Sigmoid colon (tissue), 7 donors: ENCODE data around the gene ZFAND3. TPM values are rescaled to one million over a fixed set of nuclear protein-coding genes. Genes with fewer than 3 reads are reported as not detected.

Experiments
- DNase-seq: peaks from one replicate; pipeline ENCODE4 v3.0.0-alpha.2; 2019
- H3K27ac ChIP-seq, 4 donors: fragments of 200-600 bp; sonication (generic); one replicate each; pipeline ENCODE4 v1.5.1; 2016 to 2019; ENCODE audit warnings: mild to moderate bottlenecking in 1 of 4
- H3K27me3 ChIP-seq, 3 donors: fragments of 200-600 bp; sonication (generic); one replicate each; pipeline ENCODE4 v1.5.1; 2019; ENCODE audit warnings: mild to moderate bottlenecking in 1 of 3
- H3K36me3 ChIP-seq, 4 donors: fragments of 200-600 bp; sonication (generic); one replicate each; pipeline ENCODE4 v1.5.1; 2016 to 2019
- H3K4me1 ChIP-seq, 4 donors: fragments of 200-600 bp; sonication (generic); one replicate each; pipeline ENCODE4 v1.5.1; 2017 to 2019
- H3K4me3 ChIP-seq, 4 donors: fragments of 200-600 bp; sonication (generic); one replicate each; pipeline ENCODE4 v1.5.1; 2017 to 2019; ENCODE audit warnings: mild to moderate bottlenecking in 2 of 4, moderate library complexity in 1 of 4
- H3K9me3 ChIP-seq, 4 donors: fragments of 200-600 bp in 3 of 4; sonication (generic) in 3 of 4; one replicate each; pipeline versions ENCODE4 v1.5.1 to v1.6.1; 2013 to 2019
- CTCF ChIP-seq, 4 experiments: fragments of 450-650 bp in 3 of 4; fragments of 200-600 bp in 1 of 4; IDR thresholded peaks; one replicate each; pipeline ENCODE4 v1.5.1; 2016 to 2019; ENCODE audit warnings: antibody characterized with exemption in 4 of 4, mild to moderate bottlenecking in 3 of 4, moderate library complexity in 2 of 4
- EP300 ChIP-seq, 4 donors: sonication (generic); formaldehyde crosslinking; IDR thresholded peaks; one replicate each; pipeline ENCODE4 v1.6.1; 2017; ENCODE audit warnings: antibody characterized with exemption in 4 of 4
- POLR2A ChIP-seq, 2 donors: fragments of 450-650 bp; IDR thresholded peaks; one replicate each; pipeline ENCODE4 v1.6.1; 2016; ENCODE audit warnings: antibody characterized with exemption in 2 of 2, mild to moderate bottlenecking in 2 of 2, moderate library complexity in 2 of 2
- POLR2AphosphoS5 ChIP-seq, 4 donors: sonication (generic); formaldehyde crosslinking; IDR thresholded peaks; one replicate each; pipeline ENCODE4 v1.6.1; 2017; ENCODE audit warnings: antibody characterized with exemption in 4 of 4
- WGBS, 2 donors: extraction: QIAGEN DNeasy Blood & Tissue Kit; methylation state at CpG; one replicate each; pipeline ENCODE4 v1.1.7; 2013; 5-methylcytosine and 5-hydroxymethylcytosine counted together
- intact Hi-C: fragments of 100-400 bp; cut with DNase I; formaldehyde crosslinking; loops from one replicate; pipeline ENCODE4 v1.15.1; 2023
- polyA plus RNA-seq, 3 donors: library from polyadenylated mRNA; stranded (reverse); fragments of 200-250 nt; gene quantifications; one replicate each; pipeline ENCODE4 v1.2.3, GENCODE V29; 2013
- total RNA-seq, 4 donors: library from RNA; depleted of rRNA; stranded (reverse); fragments of >200 nt; gene quantifications; one replicate each; pipeline ENCODE4 v1.1.0, GENCODE V29; 2016
- donor health status: healthy with polysubstance abuse.
- donor health status: Bipolar disorder and iron deficiency.
- donor health status: healthy.

ZFAND3 gene
- total and polyA plus RNA-seq, 7 donors, result 32.4 to 54.8 (median 39.0) TPM

DNA sequence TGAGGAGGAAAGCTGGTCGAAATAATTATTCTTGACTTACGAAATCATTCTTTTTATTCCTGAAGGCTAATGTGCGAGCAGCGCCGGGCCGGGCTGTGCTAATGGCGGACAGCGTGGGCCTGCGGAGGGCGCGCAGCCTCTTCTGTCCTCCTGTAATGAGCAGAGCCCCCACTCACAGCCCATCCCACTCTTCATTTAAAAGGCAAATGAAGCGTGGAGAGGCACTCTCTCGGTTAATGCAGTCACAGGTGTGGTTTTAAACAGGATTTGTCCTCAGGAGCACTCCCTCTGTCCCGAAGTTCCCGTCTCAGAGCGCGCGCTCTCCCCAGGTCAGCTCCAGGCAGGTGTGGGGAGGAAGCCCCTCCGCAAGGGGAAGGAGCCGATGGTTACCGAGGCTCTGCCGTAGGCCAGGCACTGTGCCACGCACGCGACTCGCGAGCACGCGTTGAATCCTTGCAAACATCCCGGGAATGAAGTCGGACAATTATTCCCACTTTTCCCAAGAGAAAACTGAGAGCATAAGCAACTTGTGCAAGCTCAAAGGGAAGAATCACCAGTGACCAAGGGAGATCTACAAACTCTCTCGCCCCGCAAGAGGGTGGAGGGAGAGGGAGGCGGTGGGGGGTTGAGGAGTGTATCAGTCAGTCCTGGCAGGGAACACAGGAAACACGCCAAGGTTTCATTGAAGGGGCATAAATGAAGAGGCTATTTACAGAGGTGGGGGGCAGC lies 35.5 kb upstream of the ZFAND3 start:
- Histone ChIP-seq H3K27me3 (no peaks in the 10 kb centered on the region), H3K4me1 (peaks cover 0 to 18% (median 15%) of the 10 kb centered on the region in 4 donors), H3K4me3 (peak overlapping the region; percentile 24 to 53 (median 48)), H3K27ac (peak overlapping the region; percentile 9 to 60 (median 34)), H3K9me3 (no peaks in the 10 kb centered on the region), H3K36me3 (no peaks in the 10 kb centered on the region)
- intact Hi-C loops, result loop anchor here (2.0 to 10.0 kb wide), 2 partner anchors 75 to 231 kb away; no protein-coding TSS in a partner anchor
- peak; percentile 73 for DNase-seq
- TF ChIP-seq CTCF (IDR thresholded peaks at IDR 0.05) (no peak), POLR2AphosphoS5 (IDR thresholded peaks at IDR 0.05) (no peak)
- 2 to 3% methylated on average over 35 of the region's 35 CpGs for WGBS, 2 donors

- no peaks in the 10 kb centered on the region for H3K9me3 ChIP-seq
- H3K36me3 ChIP-seq, result no peaks in the 10 kb centered on the region
- no peak for DNase-seq
- intact Hi-C loops, result loop anchor here (10.0 kb wide), 1 partner anchor 230 kb away; no protein-coding TSS in a partner anchor
- peaks cover 0 to 18% (median 15%) of the 10 kb centered on the region in 4 donors for H3K4me1 ChIP-seq
- no peaks in the 10 kb centered on the region for H3K27me3 ChIP-seq
- H3K27ac ChIP-seq, result peak overlapping the region in 1 of 4 donors; percentile 60
- TF ChIP-seq EP300 (IDR thresholded peaks at IDR 0.05), result no peak
- H3K4me3 ChIP-seq, result peak overlapping the region; percentile 24 to 53 (median 48)
- 16 to 57% methylated on average over 7 of the region's 7 CpGs for WGBS, 2 donors
Measured at GRCh38 chr6:37784585-37784967, 35.0 kb upstream of the ZFAND3 start.

- intact Hi-C loops, result loop anchor here (10.0 kb wide), 1 partner anchor 230 kb away; no protein-coding TSS in a partner anchor
- H3K27me3 ChIP-seq, result no peaks in the 10 kb centered on the region
- no peaks in the 10 kb centered on the region for H3K36me3 ChIP-seq
- TF ChIP-seq CTCF (IDR thresholded peaks at IDR 0.05), result no peak
- TF ChIP-seq EP300 (IDR thresholded peaks at IDR 0.05), result no peak
- TF ChIP-seq POLR2AphosphoS5 (IDR thresholded peaks at IDR 0.05), result no peak
- TF ChIP-seq POLR2A (IDR thresholded peaks at IDR 0.05), result no peak
- H3K4me3 ChIP-seq, result no peak overlapping the region
- DNase-seq, result no peak
- H3K27ac ChIP-seq, result no peak overlapping the region
- no peaks in the 10 kb centered on the region for H3K9me3 ChIP-seq
- 83 to 88% methylated on average over 13 of the region's 13 CpGs for WGBS, 2 donors
- H3K4me1 ChIP-seq, result peaks cover 0 to 18% (median 15%) of the 10 kb centered on the region in 4 donors
Measured at GRCh38 chr6:37785002-37785662, 34.4 kb upstream of the ZFAND3 start.

- intact Hi-C loops, result loop anchor here (10.0 kb wide), 1 partner anchor 229 kb away; no protein-coding TSS in a partner anchor
- TF ChIP-seq CTCF (IDR thresholded peaks at IDR 0.05) (no peak), POLR2A (IDR thresholded peaks at IDR 0.05) (no peak), EP300 (IDR thresholded peaks at IDR 0.05) (no peak), POLR2AphosphoS5 (IDR thresholded peaks at IDR 0.05) (no peak)
- 70 to 86% methylated on average over 18 of the region's 18 CpGs for WGBS, 2 donors
Measured at GRCh38 chr6:37785663-37786270, 33.8 kb upstream of the ZFAND3 start.

GRCh38 chr6:37787216-37787615 lies 32.3 kb upstream of the ZFAND3 start:
- H3K27me3 ChIP-seq, result no peaks in the 10 kb centered on the region
- no peaks in the 10 kb centered on the region for H3K36me3 ChIP-seq
- H3K4me1 ChIP-seq, result peaks cover 0 to 30% (median 26%) of the 10 kb centered on the region in 4 donors
- DNase-seq, result no peak
- H3K4me3 ChIP-seq, result no peak overlapping the region
- no peak overlapping the region for H3K27ac ChIP-seq
- H3K9me3 ChIP-seq, result no peaks in the 10 kb centered on the region
- 84 to 88% methylated on average over 2 of the region's 2 CpGs for WGBS, 2 donors
- TF ChIP-seq POLR2A (IDR thresholded peaks at IDR 0.05) (no peak), CTCF (IDR thresholded peaks at IDR 0.05) (no peak), EP300 (IDR thresholded peaks at IDR 0.05) (no peak), POLR2AphosphoS5 (IDR thresholded peaks at IDR 0.05) (no peak)
- intact Hi-C loops, result loop anchor here (10.0 kb wide), 1 partner anchor 228 kb away; no protein-coding TSS in a partner anchor

More at GRCh38 chr6:37785663-37786270, 33.8 kb upstream of the ZFAND3 start:
- Histone ChIP-seq H3K4me1 (peaks cover 0 to 18% (median 16%) of the 10 kb centered on the region in 4 donors), H3K4me3 (no peak overlapping the region), H3K9me3 (no peaks in the 10 kb centered on the region), H3K27me3 (no peaks in the 10 kb centered on the region), H3K27ac (no peak overlapping the region), H3K36me3 (no peaks in the 10 kb centered on the region)
- no peak for DNase-seq
